Stimulated activated CD4-positive, alpha-beta T cell treated with anti-CD3 and anti-CD28 coated beads, Interleukin-4, amount 100 ng/mL, for 24 hours (primary cell): Measurements from ENCODE around the gene ACVR1C.
A peak's percentile ranks its signal among the peaks of the same experiment; 100 is the strongest.

Experiments used
- DNase-seq: peaks from one replicate; pipeline ENCODE4 v3.0.0-alpha.2; 2020

Gene ACVR1C

DNA sequence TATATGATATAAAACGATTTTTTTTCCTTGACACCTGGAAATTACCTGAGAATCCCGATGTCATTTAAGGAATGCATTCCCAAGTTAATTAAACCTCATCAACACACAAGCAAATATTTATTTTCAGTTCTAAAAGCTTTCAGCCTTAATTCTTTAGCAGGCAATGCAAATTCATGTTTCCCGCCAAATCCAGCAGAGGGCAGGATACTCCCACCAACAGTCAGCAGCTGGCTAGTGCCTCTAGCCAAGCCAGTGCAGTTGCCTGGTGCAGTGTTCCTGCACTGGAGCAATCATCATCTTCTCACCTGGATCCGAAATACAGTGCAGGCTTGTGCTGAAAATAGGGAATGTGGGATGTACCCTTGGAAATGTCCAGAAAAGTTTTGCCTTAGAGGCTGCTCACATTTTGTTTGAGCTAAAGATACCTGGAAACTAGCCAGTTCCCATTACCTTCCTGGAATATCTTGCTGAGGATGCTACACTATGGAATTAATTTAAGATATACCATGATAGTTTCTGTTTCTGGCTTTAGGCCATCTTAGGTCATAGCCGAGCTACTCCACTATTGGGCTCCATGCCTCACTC is 136.4 kb downstream of the ACVR1C start:
- peak; percentile 80 for DNase-seq

DNA sequence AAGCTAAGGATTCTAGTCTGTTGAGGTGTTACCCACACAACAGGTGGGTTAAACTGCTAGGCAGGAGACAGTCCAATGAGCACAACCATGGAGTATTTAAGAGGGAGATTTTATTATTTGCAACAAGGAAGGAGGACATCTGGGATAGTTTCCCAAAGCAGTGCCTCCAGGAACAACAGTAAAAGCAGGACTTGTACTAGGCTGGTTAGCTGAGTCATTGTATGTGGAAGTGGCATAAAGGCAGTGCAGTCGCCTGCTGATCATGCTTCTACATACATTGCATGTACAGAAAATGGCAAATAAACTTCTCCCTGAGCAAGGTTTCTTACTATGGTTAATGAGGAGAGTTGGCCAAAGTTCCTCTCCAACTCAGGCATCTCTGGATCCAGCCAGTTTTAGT is 138.7 kb downstream of the ACVR1C start:
- no peak for DNase-seq

DNA sequence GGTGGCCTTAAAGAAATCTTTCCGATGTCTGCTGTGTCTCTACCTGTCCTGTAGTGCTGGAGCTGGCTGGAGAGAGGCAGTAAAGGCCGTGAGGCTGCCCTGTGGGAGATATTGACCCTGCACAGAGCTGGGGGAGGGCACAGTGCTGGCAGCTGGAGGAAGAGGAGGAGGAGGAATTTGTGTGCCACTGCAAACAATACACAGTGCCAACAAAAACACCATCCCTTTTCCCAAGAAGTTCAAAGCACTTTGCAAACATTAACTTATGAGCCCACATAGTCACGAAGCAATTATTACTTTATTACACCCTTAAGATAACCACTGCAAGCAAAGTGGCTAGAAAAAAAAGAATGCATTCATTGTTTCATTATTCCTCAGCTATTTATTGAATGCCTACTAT is 139.8 kb downstream of the ACVR1C start:
- no peak for DNase-seq

DNA sequence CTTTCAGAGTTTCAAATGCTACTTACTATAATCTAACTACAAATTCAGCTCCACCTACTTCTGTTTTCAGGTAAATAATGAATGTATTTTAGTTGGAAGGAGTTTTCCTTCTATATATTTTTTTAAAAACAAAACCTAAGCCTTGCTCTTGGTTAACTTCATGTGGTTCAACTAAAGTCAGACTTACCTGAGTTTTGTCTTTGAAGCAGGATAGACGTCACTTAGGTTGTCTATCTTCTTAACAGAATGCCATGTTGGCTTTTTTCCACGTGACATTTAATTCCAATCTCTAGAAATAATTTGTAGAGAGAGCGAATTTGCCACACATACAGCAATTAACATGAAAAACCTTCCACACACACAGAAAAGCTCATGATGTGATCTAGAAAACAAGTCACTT is 140.9 kb downstream of the ACVR1C start:
- no peak for DNase-seq

DNA sequence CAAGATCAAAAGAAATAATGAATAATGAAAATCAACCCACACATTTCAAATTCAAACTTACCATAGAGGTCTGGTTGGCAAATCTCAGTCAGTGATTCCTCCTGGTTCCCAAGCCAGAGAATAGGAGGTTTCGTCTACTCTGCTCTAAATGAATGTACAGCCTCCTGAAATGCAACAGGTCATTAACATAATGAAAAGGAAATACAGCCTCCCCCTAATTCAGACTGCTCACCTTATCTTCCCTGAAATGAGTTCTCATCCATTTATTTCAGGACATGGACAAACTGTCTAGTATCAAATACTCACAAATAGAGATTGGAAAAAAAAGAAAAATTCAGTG is 141.4 kb downstream of the ACVR1C start:
- no peak for DNase-seq

DNA sequence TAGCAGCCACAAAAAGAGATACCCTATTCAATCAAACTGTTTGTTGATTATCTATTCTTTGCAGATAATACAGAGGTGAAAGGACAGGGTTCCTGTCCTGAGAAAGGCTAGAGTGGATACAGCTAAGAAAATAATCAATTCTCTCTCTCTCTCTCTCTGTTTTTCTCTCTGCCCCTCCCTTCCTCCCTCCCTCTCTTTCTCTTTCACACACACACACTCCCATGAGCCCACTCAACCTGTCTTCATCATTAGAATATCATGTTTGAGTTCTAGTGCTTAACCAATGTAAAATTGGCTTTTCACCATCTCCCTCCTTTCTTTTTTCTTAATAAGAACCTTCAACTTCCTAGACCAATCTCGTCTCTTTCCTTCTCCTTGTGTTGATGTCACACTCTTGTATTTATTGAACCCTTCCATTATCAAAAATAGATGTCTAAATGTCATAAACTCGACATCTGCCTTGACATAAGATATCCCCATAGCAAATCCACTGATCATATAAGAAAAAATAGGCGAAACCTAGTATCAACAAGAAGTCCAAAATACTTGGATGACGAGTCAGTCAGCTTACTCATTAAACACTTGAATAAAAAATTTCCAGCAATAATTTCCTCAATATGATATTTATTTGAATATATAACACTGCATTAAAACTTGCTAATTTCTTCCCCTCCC is 141.9 kb downstream of the ACVR1C start:
- DNase-seq: no peak

DNA sequence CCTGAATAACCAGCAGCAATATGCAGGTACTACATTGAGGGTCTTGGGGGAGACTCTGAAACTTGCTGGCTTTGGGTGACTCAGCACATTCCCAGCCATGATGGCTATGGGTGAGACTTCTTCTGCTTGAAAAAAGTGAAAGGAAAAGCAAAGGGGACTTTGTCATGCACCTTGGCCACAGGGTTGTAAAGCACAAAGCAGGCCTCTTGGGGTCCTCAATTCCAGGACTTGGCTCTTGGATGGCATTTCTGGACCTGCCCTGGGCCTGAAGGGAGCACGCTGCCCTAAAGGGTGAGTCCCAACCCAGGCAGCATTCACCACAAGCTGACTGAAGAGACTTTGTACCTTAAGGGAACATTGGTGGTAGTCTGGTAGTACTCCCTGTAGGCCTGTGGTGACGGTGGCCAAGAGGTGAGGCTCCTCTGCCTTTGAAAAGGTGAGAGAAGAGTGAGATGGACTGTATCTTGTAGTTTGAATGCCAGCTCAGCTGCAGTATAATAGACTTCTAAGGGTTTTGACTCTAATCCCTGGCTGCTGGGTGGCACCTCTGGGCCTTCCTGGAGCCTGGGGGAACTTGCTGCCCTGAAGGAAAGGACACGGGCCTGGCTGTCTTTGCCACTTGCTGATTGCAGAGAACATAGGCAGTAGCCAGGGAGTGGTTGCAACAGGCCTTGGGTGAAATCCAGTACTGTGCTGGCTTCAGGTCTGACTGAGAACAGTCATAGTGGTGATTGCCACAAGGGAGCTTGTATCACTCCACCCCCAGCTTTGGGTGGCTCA is 148.3 kb downstream of the ACVR1C start:
- DNase-seq: peak; percentile 57

DNA sequence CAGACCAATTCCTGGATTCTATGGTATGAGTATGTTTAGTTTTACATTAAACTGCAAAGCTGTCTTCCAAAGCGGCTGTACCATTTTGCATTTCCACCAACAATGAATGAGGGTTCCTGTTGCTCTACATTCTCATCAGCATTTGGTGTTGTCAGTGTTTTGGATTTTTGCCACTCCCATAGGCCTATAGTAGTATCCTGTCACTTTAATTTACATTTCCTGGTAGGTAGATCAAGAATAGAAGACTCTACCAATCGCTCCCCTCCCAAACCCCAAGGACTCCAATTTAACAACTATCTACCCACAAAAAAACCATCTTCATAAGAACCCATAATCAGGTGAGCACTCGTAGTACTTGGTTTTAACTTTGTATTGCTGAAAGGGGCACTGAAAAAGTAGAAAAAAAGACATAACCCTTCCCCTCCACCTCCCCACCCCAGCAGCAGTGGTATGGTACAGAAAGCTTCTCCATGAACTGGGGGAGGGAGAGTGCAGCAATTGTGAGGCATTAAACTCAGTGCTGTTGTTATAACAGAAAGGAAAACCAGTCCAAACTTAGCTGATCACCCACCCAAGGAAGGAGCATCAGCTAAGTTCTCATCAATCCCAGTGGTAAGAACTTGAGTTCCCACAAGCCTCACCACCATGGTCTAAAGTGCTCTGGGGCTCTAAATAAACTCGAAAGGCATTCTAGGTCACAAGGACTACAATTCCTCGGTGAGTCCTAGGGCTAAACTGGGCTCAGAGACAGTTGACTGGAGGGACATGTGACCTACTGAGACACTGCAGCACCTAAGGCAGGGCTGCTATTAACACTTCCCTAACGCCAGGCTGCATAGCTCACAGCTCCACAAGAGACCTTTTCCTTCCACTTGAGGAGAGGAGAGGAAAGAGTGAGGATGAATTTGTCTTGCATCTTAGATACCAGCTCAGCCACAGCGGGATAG is 149.3 kb downstream of the ACVR1C start:
- no peak for DNase-seq

DNA sequence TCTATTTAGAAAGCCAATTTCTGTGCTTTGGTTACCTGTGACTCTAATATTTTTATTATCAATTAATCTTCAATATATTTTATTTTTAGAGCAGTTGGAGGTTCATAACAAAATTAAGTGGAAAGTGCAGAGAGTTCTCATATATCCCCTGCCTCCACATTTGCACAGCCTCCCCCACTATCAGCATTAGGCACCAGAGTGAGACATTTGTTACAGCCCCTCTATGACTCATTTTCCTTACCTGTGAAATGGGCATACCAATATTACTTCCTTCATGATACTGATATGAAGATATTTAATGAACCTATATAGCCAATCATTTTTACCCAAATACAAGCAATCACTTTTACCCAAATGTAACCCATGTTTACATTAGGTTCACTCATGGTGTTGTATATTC is 150.7 kb downstream of the ACVR1C start:
- no peak for DNase-seq

DNA sequence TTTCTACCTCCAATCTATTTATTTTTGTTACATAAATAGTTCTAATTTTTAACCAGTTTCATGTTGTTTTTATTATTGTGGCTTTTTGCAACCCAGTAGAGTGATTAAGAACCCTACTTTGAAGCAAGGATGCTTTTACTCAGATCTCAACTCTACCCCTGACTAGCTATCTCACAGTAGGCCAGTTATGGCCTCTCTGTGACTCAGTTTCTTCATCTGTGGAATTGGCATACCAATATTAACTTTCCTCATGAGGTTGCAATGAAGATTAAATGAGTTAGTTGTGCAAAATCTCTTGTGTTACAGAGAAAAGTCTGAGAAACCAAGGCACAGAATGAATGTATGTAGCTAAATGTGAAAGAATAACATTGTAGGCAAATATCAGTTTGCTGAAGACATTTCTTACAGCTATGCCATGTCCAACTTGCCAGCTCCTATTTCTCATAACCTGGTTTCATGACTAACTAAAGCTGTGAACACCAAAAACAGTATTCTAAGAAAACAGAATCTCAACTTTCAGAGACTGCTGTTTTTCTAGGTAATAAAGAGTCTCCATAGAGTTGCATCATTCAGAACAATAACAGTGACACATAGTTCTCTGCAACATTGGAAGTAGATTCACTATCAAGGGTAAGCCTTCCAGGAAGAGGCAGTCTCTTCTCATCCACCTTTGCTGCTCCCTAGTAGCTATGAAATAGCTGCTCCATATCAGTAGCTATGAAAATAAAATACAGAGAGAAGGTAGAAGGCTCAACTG is 151.5 kb downstream of the ACVR1C start:
- no peak for DNase-seq
